ENCODE data around the gene ATN1. TPM values are rescaled to one million over a fixed set of nuclear protein-coding genes. Genes with fewer than 3 reads are reported as not detected.

ATN1 gene
- total and polyA plus RNA-seq, 10 donors, result 10.1 to 112 (median 73.1) TPM

- TF ChIP-seq CTCF (IDR thresholded peaks at IDR 0.05 in 8 of 11, conservative IDR thresholded peaks at IDR 0.05 in 3 of 11) (no peak), POLR2A (IDR thresholded peaks at IDR 0.05) (no peak), POLR2AphosphoS5 (IDR thresholded peaks at IDR 0.05) (no peak)
- H3K27me3 ChIP-seq (replicated peaks in 1 of 7), result peaks cover 0 to 13% (median 0%) of the 10 kb centered on the region in 7 donors
- 72 to 75% (median 75%) methylated on average over 10 of the region's 10 CpGs for WGBS, 5 donors
- peak; percentile 58 for DNase-seq
- intact Hi-C loops (cut with DNase I; ENCODE audit: low total_unique reads), result no loop called here
- peaks cover 5 to 63% (median 57%) of the 10 kb centered on the region in 6 donors for H3K4me1 ChIP-seq
- no peaks in the 10 kb centered on the region for H3K9me3 ChIP-seq
- H3K4me3 ChIP-seq, result peak overlapping the region in 1 of 8 donors; percentile 8
- peak overlapping the region in 5 of 8 donors; percentile 55 to 95 (median 57) for H3K27ac ChIP-seq
- peaks cover 0 to 10% (median 2%) of the 10 kb centered on the region in 6 donors for H3K36me3 ChIP-seq
Observed at GRCh38 chr12:6923003-6923732, 4.6 kb upstream of the ATN1 start.

- 57 to 79% (median 67%) methylated on average over 6 of the region's 6 CpGs for WGBS, 5 donors
- Histone ChIP-seq H3K36me3 (peaks cover 0 to 10% (median 0%) of the 10 kb centered on the region in 6 donors), H3K27ac (peak overlapping the region in 5 of 8 donors; percentile 90 to 96 (median 93)), H3K9me3 (no peaks in the 10 kb centered on the region), H3K27me3 (replicated peaks in 1 of 7) (peaks cover 0 to 18% (median 0%) of the 10 kb centered on the region in 7 donors), H3K4me1 (peaks cover 7 to 70% (median 62%) of the 10 kb centered on the region in 6 donors), H3K4me3 (peak overlapping the region in 1 of 8 donors; percentile 44)
- DNase-seq, result peak; percentile 44
- TF ChIP-seq CTCF (IDR thresholded peaks at IDR 0.05 in 8 of 11, conservative IDR thresholded peaks at IDR 0.05 in 3 of 11) (no peak), POLR2A (IDR thresholded peaks at IDR 0.05) (no peak), POLR2AphosphoS5 (IDR thresholded peaks at IDR 0.05) (no peak)
- intact Hi-C loops (cut with DNase I; ENCODE audit: low total_unique reads), result no loop called here
Observed at GRCh38 chr12:6923851-6924250, 3.9 kb upstream of the ATN1 start.

GRCh38 chr12:6925239-6925539 is 2.6 kb upstream of the ATN1 start:
- WGBS, 5 donors, result 46 to 78% (median 62%) methylated on average over 1 of the region's 1 CpG
- intact Hi-C loops (cut with DNase I; ENCODE audit: low total_unique reads), result no loop called here

More at GRCh38 chr12:6925239-6925539, 2.6 kb upstream of the ATN1 start:
- peaks cover 0 to 18% (median 0%) of the 10 kb centered on the region in 7 donors for H3K27me3 ChIP-seq (replicated peaks in 1 of 7)
- no peak for TF ChIP-seq POLR2AphosphoS5 (IDR thresholded peaks at IDR 0.05)
- no peak for TF ChIP-seq POLR2A (IDR thresholded peaks at IDR 0.05)
- TF ChIP-seq CTCF (IDR thresholded peaks at IDR 0.05 in 8 of 11, conservative IDR thresholded peaks at IDR 0.05 in 3 of 11), result no peak
- DNase-seq, result no peak
- peak overlapping the region in 7 of 8 donors; percentile 86 to 96 (median 91) for H3K27ac ChIP-seq
- H3K4me1 ChIP-seq, result peaks cover 20 to 83% (median 76%) of the 10 kb centered on the region in 6 donors
- H3K36me3 ChIP-seq, result peaks cover 0 to 7% (median 0%) of the 10 kb centered on the region in 6 donors
- no peak overlapping the region for H3K4me3 ChIP-seq
- H3K9me3 ChIP-seq, result no peaks in the 10 kb centered on the region

All from spleen (tissue), 11 donors.